Thyroid gland (tissue), 4 donors: Measurements from ENCODE around the gene UNC5C. TPM values are rescaled to one million over a fixed set of nuclear protein-coding genes. Genes with fewer than 3 reads are reported as not detected.

ENCODE experiments used
- DNase-seq, 2 donors: peaks; one replicate each; pipeline ENCODE4 v3.0.0-alpha.2; 2019
- H3K27ac ChIP-seq, 3 donors: fragments of 200-600 bp; sonication (generic); 1 replicate in 2 of 3; 2 replicates in 1 of 3; pipeline ENCODE4 v1.5.1; 2016 to 2019; ENCODE audit warnings: mild to moderate bottlenecking in 1 of 3, moderate library complexity in 1 of 3
- H3K27me3 ChIP-seq: fragments of 200-600 bp; sonication (generic); one replicate; pipeline ENCODE4 v1.5.1; 2019
- H3K36me3 ChIP-seq, 2 donors: fragments of 200-600 bp; sonication (generic); one replicate each; pipeline ENCODE4 v1.5.1; 2016 to 2019
- H3K4me1 ChIP-seq, 2 donors: fragments of 200-600 bp; sonication (generic); one replicate each; pipeline ENCODE4 v1.5.1; 2017 to 2019
- H3K4me3 ChIP-seq, 3 donors: fragments of 200-600 bp; sonication (generic); replicated peaks in 1 of 3; 1 replicate in 2 of 3; 2 replicates in 1 of 3; pipeline ENCODE4 v1.5.1; 2016; ENCODE audit warnings: mild to moderate bottlenecking in 1 of 3
- H3K9me3 ChIP-seq: fragments of 200-600 bp; sonication (generic); one replicate; pipeline ENCODE4 v1.5.1; 2017
- CTCF ChIP-seq, 6 experiments: fragments of 200-600 bp in 3 of 6; fragments of 450-650 bp in 3 of 6; sonication (generic) in 3 of 6; IDR thresholded peaks; one replicate each; pipeline ENCODE4 v1.5.1; 2016 to 2019; ENCODE audit warnings: antibody characterized with exemption in 6 of 6, mild to moderate bottlenecking in 2 of 6, inconsistent platforms in 1 of 6, moderate library complexity in 1 of 6
- POLR2A ChIP-seq, 2 donors: fragments of 450-650 bp; IDR thresholded peaks; one replicate each; pipeline ENCODE4 v1.6.1; 2017; ENCODE audit warnings: antibody characterized with exemption in 2 of 2, mild to moderate bottlenecking in 2 of 2, moderate library complexity in 1 of 2
- WGBS, 2 donors: methylation state at CpG; one replicate each; pipeline ENCODE4 v1.1.5; 2017; 5-methylcytosine and 5-hydroxymethylcytosine counted together
- intact Hi-C: fragments of 100-400 bp; cut with DNase I; formaldehyde crosslinking; loops from one replicate; pipeline ENCODE4 v1.15.1; 2023
- total RNA-seq, 4 donors: library from RNA; depleted of rRNA; stranded (reverse); fragments of >200 nt; gene quantifications; one replicate each; pipeline ENCODE4 v1.2.3, GENCODE V29; 2016

Gene UNC5C
- total RNA-seq, 4 donors from 2014 or later = 27.1 to 72.0 (median 59.0) TPM

GRCh38 chr4:95590615-95591014 is 41.8 kb upstream of the UNC5C start:
- 87 to 92% methylated on average over 1 of the region's 1 CpG for WGBS, 2 donors
- peaks cover 8 to 19% of the 10 kb centered on the region in 2 donors for H3K4me1 ChIP-seq
- no peak overlapping the region for H3K4me3 ChIP-seq
- H3K27me3 ChIP-seq = no peaks in the 10 kb centered on the region
- H3K36me3 ChIP-seq = no peaks in the 10 kb centered on the region
- no peaks in the 10 kb centered on the region for H3K9me3 ChIP-seq
- no peak overlapping the region for H3K27ac ChIP-seq
- intact Hi-C loops = no loop called here
- no peak for DNase-seq
- TF ChIP-seq POLR2A (IDR thresholded peaks at IDR 0.05) = no peak
- TF ChIP-seq CTCF (IDR thresholded peaks at IDR 0.05) = no peak

GRCh38 chr4:95585016-95585695 is 36.4 kb upstream of the UNC5C start:
- 70 to 72% methylated on average over 5 of the region's 5 CpGs for whole genome bisulfite sequencing, 2 donors
- no peaks in the 10 kb centered on the region for H3K9me3 ChIP-seq
- no peaks in the 10 kb centered on the region for H3K27me3 ChIP-seq
- H3K4me3 ChIP-seq = no peak overlapping the region
- no peak overlapping the region for H3K27ac ChIP-seq
- no peak for TF ChIP-seq CTCF (IDR thresholded peaks at IDR 0.05)
- no peak for TF ChIP-seq POLR2A (IDR thresholded peaks at IDR 0.05)
- intact Hi-C loops = no loop called here
- no peaks in the 10 kb centered on the region for H3K36me3 ChIP-seq
- no peaks in the 10 kb centered on the region for H3K4me1 ChIP-seq
- DNase-seq = no peak

GRCh38 chr4:95580226-95580625 is 31.5 kb upstream of the UNC5C start:
- H3K4me3 ChIP-seq = no peak overlapping the region
- no peak overlapping the region for H3K27ac ChIP-seq
- H3K36me3 ChIP-seq = no peaks in the 10 kb centered on the region
- intact Hi-C loops = no loop called here
- no peak for DNase-seq
- no peak for TF ChIP-seq POLR2A (IDR thresholded peaks at IDR 0.05)
- TF ChIP-seq CTCF (IDR thresholded peaks at IDR 0.05) = no peak
- no peaks in the 10 kb centered on the region for H3K27me3 ChIP-seq
- H3K9me3 ChIP-seq = no peaks in the 10 kb centered on the region
- WGBS, 2 donors = 40 to 43% methylated on average over 3 to 6 of the region's 8 CpGs
- no peaks in the 10 kb centered on the region for H3K4me1 ChIP-seq

GRCh38 chr4:95572304-95572991 is 23.7 kb upstream of the UNC5C start:
- Histone ChIP-seq H3K4me3 (no peak overlapping the region), H3K27me3 (no peaks in the 10 kb centered on the region), H3K27ac (no peak overlapping the region), H3K36me3 (no peaks in the 10 kb centered on the region), H3K9me3 (no peaks in the 10 kb centered on the region), H3K4me1 (peaks cover 0 to 5% of the 10 kb centered on the region in 2 donors)
- intact Hi-C loops = no loop called here
- peak; percentile 91 to 95 for DNase-seq
- 41 to 45% methylated on average over 6 of the region's 6 CpGs for WGBS, 2 donors
- TF ChIP-seq POLR2A (IDR thresholded peaks at IDR 0.05) = no peak
- no peak for TF ChIP-seq CTCF (IDR thresholded peaks at IDR 0.05)

GRCh38 chr4:95571577-95571976 is 22.8 kb upstream of the UNC5C start:
- DNase-seq = no peak
- Histone ChIP-seq H3K4me1 (peaks cover 0 to 5% of the 10 kb centered on the region in 2 donors), H3K9me3 (no peaks in the 10 kb centered on the region), H3K4me3 (no peak overlapping the region), H3K27ac (no peak overlapping the region), H3K27me3 (no peaks in the 10 kb centered on the region), H3K36me3 (no peaks in the 10 kb centered on the region)
- TF ChIP-seq POLR2A (IDR thresholded peaks at IDR 0.05) (no peak), CTCF (IDR thresholded peaks at IDR 0.05) (no peak)
- intact Hi-C loops = no loop called here
- WGBS, 2 donors = 92 to 95% methylated on average over 1 of the region's 1 CpG
